Measurements from ENCODE around the gene MAN1C1.

- TF ChIP-seq SUZ12 (IDR thresholded peaks at IDR 0.05; ENCODE audit: extremely low read depth, insufficient read depth, insufficient read length) (no peak), YY1 (IDR thresholded peaks at IDR 0.05; ENCODE audit: insufficient read depth, insufficient read length) (no peak)
Measured at GRCh38 chr1:25702101-25702775, 85.6 kb downstream of the MAN1C1 start.

All from NT2/D1 (cell line).